ENCODE results near the gene ZNF165.

- TF ChIP-seq CTCF (IDR thresholded peaks at IDR 0.05) (no peak), POLR2A (IDR thresholded peaks at IDR 0.05) (no peak)
Observed at GRCh38 chr6:28115799-28116198, 35.4 kb downstream of the ZNF165 start.

Measured in esophagus squamous epithelium (tissue), 4 donors.